GM19240 (cell line): ENCODE results near the gene PBRM1.

Source experiments
- DNase-seq: peaks from one replicate; pipeline ENCODE4 v3.0.0; 2011; ENCODE audit warnings: low spot score; ENCODE audit not compliant: insufficient read length

PBRM1 gene

GRCh38 chr3:52574056-52574965 lies 111.4 kb downstream of the PBRM1 start:
- no peak for DNase-seq

- DNase-seq = no peak
These were observed 113.5 kb downstream of the PBRM1 start for GRCh38 chr3:52572221-52572620.

GRCh38 chr3:52570076-52570475 lies 115.6 kb downstream of the PBRM1 start:
- no peak for DNase-seq

GRCh38 chr3:52568069-52568468 lies 117.6 kb downstream of the PBRM1 start:
- no peak for DNase-seq

GRCh38 chr3:52563984-52564383 lies 121.7 kb downstream of the PBRM1 start:
- no peak for DNase-seq

GRCh38 chr3:52561028-52561747 lies 124.5 kb downstream of the PBRM1 start:
- DNase-seq = no peak

GRCh38 chr3:52558436-52558835 lies 127.3 kb downstream of the PBRM1 start:
- DNase-seq = no peak

GRCh38 chr3:52557011-52557960 lies 128.4 kb downstream of the PBRM1 start:
- no peak for DNase-seq

GRCh38 chr3:52555056-52555455 lies 130.7 kb downstream of the PBRM1 start:
- DNase-seq = no peak

- no peak for DNase-seq
These were observed 131.5 kb downstream of the PBRM1 start for GRCh38 chr3:52554026-52554755.

GRCh38 chr3:52552089-52552488 lies 133.6 kb downstream of the PBRM1 start:
- DNase-seq = no peak

- DNase-seq = no peak
These were observed 134.6 kb downstream of the PBRM1 start for GRCh38 chr3:52551118-52551517.

- DNase-seq = no peak
These were observed 138.6 kb downstream of the PBRM1 start for GRCh38 chr3:52547143-52547542.

- DNase-seq = no peak
These were observed 139.4 kb downstream of the PBRM1 start for GRCh38 chr3:52546111-52546901.

- DNase-seq = no peak
These were observed 140.8 kb downstream of the PBRM1 start for GRCh38 chr3:52544937-52545336.

GRCh38 chr3:52541050-52541449 lies 144.7 kb downstream of the PBRM1 start:
- DNase-seq = no peak

- no peak for DNase-seq
These were observed 146.6 kb downstream of the PBRM1 start for GRCh38 chr3:52539010-52539653.

GRCh38 chr3:52537726-52538421 lies 147.8 kb downstream of the PBRM1 start:
- no peak for DNase-seq

GRCh38 chr3:52537165-52537620 lies 148.5 kb downstream of the PBRM1 start:
- DNase-seq = no peak
